A673 (cell line): ENCODE measurements around the gene KMT2C. TPM values are rescaled to one million over a fixed set of nuclear protein-coding genes. Genes with fewer than 3 reads are reported as not detected.

Experiments used
- BruUV-seq: library from RNA; stranded (reverse); fragments of 400-500 nt; replicated peaks from 2 replicates; lab custom pipeline; 2021; lab: Mats Ljungman, UMichigan
- CTCF ChIA-PET: fragments of 300-600 bp; sonication (Branson Sonifier 250); formaldehyde crosslinking; loops from one replicate; lab custom pipeline; 2022; ENCODE audit warnings: antibody characterized with exemption; lab: Charles Lee
- POLR2A ChIA-PET: fragments of 300-600 bp; sonication (Branson Sonifier 250); formaldehyde crosslinking; loops from one replicate; lab custom pipeline; 2022; ENCODE audit warnings: antibody characterized with exemption; ENCODE audit not compliant: low non-redundant PET; lab: Charles Lee
- DNase-seq: peaks from one replicate; pipeline ENCODE4 v3.0.0-alpha.2; 2015; ENCODE audit warnings: low spot score
- H3K27ac ChIP-seq: fragments of 200-600 bp; sonication (generic); 2 replicates; pipeline ENCODE4 v1.5.1; 2016; ENCODE audit warnings: mixed run types, low read depth, mild to moderate bottlenecking, mixed read lengths, antibody characterized with exemption, low read length; ENCODE audit not compliant: poor library complexity, severe bottlenecking
- H3K27me3 ChIP-seq: fragments of 200-600 bp; sonication (generic); replicated peaks from 2 replicates; pipeline ENCODE4 v1.6.1; 2017; ENCODE audit warnings: mixed run types, low read depth, mild to moderate bottlenecking, mixed read lengths, antibody characterized with exemption, low read length; ENCODE audit not compliant: insufficient read depth, poor library complexity
- H3K36me3 ChIP-seq: fragments of 200-600 bp; sonication (generic); 2 replicates; pipeline ENCODE4 v1.6.1; 2016; ENCODE audit warnings: mixed run types, mild to moderate bottlenecking, mixed read lengths, antibody characterized with exemption, low read length; ENCODE audit not compliant: insufficient read depth, poor library complexity, severe bottlenecking
- H3K4me1 ChIP-seq: fragments of 200-600 bp; sonication (generic); 2 replicates; pipeline ENCODE4 v1.6.1; 2017; ENCODE audit warnings: mixed run types, mild to moderate bottlenecking, mixed read lengths, antibody characterized with exemption, low read length; ENCODE audit not compliant: insufficient read depth, poor library complexity, severe bottlenecking
- H3K4me3 ChIP-seq: fragments of 200-600 bp; sonication (generic); 2 replicates; pipeline ENCODE4 v1.5.1; 2016; ENCODE audit warnings: low read depth, mixed run types, mild to moderate bottlenecking, mixed read lengths, low read length; ENCODE audit not compliant: poor library complexity, severe bottlenecking
- H3K9me3 ChIP-seq: fragments of 200-600 bp; sonication (generic); 2 replicates; pipeline ENCODE4 v1.6.1; 2016; ENCODE audit warnings: mixed run types, low read depth, mild to moderate bottlenecking, mixed read lengths, antibody characterized with exemption, low read length; ENCODE audit not compliant: poor library complexity, severe bottlenecking
- EZH2 ChIP-seq: fragments of 200-600 bp; sonication (generic); IDR thresholded peaks from 2 replicates; pipeline ENCODE4 v1.6.1; 2017; ENCODE audit warnings: borderline replicate concordance, low read depth, mild to moderate bottlenecking, mixed read lengths, antibody characterized with exemption, low read length; ENCODE audit not compliant: poor library complexity, severe bottlenecking
- intact Hi-C: fragments of 100-400 bp; cut with micrococcal nuclease; formaldehyde crosslinking; loops from one replicate; pipeline ENCODE4 v1.10.0; 2022; ENCODE audit not compliant: unreplicated experiment
- total RNA-seq: library from RNA; stranded (reverse); gene quantifications from 2 replicates; pipeline ENCODE4 v1.2.3, GENCODE V29; 2021
- TF ChIP-seq, protein P1 (sequence below): fragments of 300-800, 200-600 bp; sonication (generic); conservative IDR thresholded peaks from 2 replicates; pipeline ENCODE4 v1.5.1; 2017; ENCODE audit warnings: low read depth, mild to moderate bottlenecking, antibody characterized with exemption, low read length, moderate library complexity, mixed read lengths

Gene KMT2C
- total RNA-seq, 1 experiment from 2014 or later = 52.9 TPM

GRCh38 chr7:152366662-152367061 lies 69.1 kb downstream of the KMT2C start:
- DNase-seq = no peak
- no peaks in the 10 kb centered on the region for H3K27me3 ChIP-seq
- no peaks in the 10 kb centered on the region for H3K4me1 ChIP-seq
- ChIA-PET POLR2A (no interaction called here), CTCF (no interaction called here)
- intact Hi-C loops = no loop called here
- TF ChIP-seq, protein P1, sequence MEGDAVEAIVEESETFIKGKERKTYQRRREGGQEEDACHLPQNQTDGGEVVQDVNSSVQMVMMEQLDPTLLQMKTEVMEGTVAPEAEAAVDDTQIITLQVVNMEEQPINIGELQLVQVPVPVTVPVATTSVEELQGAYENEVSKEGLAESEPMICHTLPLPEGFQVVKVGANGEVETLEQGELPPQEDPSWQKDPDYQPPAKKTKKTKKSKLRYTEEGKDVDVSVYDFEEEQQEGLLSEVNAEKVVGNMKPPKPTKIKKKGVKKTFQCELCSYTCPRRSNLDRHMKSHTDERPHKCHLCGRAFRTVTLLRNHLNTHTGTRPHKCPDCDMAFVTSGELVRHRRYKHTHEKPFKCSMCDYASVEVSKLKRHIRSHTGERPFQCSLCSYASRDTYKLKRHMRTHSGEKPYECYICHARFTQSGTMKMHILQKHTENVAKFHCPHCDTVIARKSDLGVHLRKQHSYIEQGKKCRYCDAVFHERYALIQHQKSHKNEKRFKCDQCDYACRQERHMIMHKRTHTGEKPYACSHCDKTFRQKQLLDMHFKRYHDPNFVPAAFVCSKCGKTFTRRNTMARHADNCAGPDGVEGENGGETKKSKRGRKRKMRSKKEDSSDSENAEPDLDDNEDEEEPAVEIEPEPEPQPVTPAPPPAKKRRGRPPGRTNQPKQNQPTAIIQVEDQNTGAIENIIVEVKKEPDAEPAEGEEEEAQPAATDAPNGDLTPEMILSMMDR = no peak
- no peak overlapping the region for H3K4me3 ChIP-seq
- H3K9me3 ChIP-seq = no peaks in the 10 kb centered on the region
- no peak overlapping the region for H3K27ac ChIP-seq
- no TSS peak for BruUV-seq
- no peaks in the 10 kb centered on the region for H3K36me3 ChIP-seq

- no peaks in the 10 kb centered on the region for H3K36me3 ChIP-seq
- intact Hi-C loops = no loop called here
- POLR2A ChIA-PET = no interaction called here
- no peak for DNase-seq
- CTCF ChIA-PET = no interaction called here
- no TSS peak for BruUV-seq
- H3K4me1 ChIP-seq = no peaks in the 10 kb centered on the region
- H3K4me3 ChIP-seq = no peak overlapping the region
- no peak overlapping the region for H3K27ac ChIP-seq
- no peak for TF ChIP-seq EZH2
- TF ChIP-seq, protein P1 = no peak
- H3K27me3 ChIP-seq = no peaks in the 10 kb centered on the region
- H3K9me3 ChIP-seq = no peaks in the 10 kb centered on the region
These were observed 69.7 kb downstream of the KMT2C start for GRCh38 chr7:152365982-152366603.

DNA sequence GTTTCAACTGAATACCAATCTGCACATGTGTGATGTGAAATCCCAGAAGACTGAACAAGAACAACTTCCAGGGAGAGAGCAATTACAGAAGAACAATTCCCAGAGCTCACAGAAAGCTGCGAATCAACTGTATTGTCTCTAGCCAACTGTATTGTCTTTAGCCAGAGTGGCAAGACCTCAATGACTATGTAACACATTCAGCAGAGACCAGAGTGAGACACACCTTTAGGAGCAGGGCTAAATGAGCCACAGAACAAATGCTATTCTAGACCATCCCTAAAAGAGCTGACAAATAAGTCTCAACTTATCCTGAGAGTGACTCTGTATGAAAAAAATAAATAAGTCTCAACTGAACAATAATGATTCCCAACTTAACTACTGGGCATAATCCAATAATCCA lies 72.0 kb downstream of the KMT2C start:
- CTCF ChIA-PET = no interaction called here
- no peaks in the 10 kb centered on the region for H3K27me3 ChIP-seq
- POLR2A ChIA-PET = interaction anchor here (0.6 kb wide), 1 partner anchor 25 kb away, joined by 3 read pairs; no protein-coding TSS in a partner anchor
- no peaks in the 10 kb centered on the region for H3K9me3 ChIP-seq
- no peak for TF ChIP-seq EZH2
- TF ChIP-seq, protein P1 = no peak
- no peak overlapping the region for H3K4me3 ChIP-seq
- H3K36me3 ChIP-seq = no peaks in the 10 kb centered on the region
- intact Hi-C loops = no loop called here
- H3K27ac ChIP-seq = no peak overlapping the region
- no peaks in the 10 kb centered on the region for H3K4me1 ChIP-seq
- no peak for DNase-seq
- BruUV-seq = no TSS peak
